Skin epidermis (tissue), 12 donors: Measurements from ENCODE around the gene ADGRG2.

Experiments used
- H3K27ac ChIP-seq, 21 experiments: fragments of 200-600 bp; sonication (generic) in 11 of 21; one replicate each; pipeline ENCODE4 v1.5.0; 2020; ENCODE audit warnings: mild to moderate bottlenecking in 3 of 21, inconsistent platforms in 2 of 21, moderate library complexity in 2 of 21
- H3K4me3 ChIP-seq, 7 experiments: fragments of 200-600 bp; sonication (generic) in 2 of 7; one replicate each; pipeline ENCODE4 v1.5.0; 2020; ENCODE audit warnings: inconsistent platforms in 2 of 7, mild to moderate bottlenecking in 2 of 7, moderate library complexity in 1 of 7

Gene ADGRG2

GRCh38 chrX:18964901-18965300 lies 157.4 kb downstream of the ADGRG2 start:
- no peak overlapping the region for H3K4me3 ChIP-seq
- no peak overlapping the region for H3K27ac ChIP-seq

GRCh38 chrX:18964026-18964425 lies 158.2 kb downstream of the ADGRG2 start:
- Histone ChIP-seq H3K27ac (no peak overlapping the region), H3K4me3 (no peak overlapping the region)

GRCh38 chrX:18962329-18962728 lies 159.9 kb downstream of the ADGRG2 start:
- Histone ChIP-seq H3K4me3 (no peak overlapping the region), H3K27ac (no peak overlapping the region)

GRCh38 chrX:18961686-18962085 lies 160.6 kb downstream of the ADGRG2 start:
- Histone ChIP-seq H3K27ac (no peak overlapping the region), H3K4me3 (no peak overlapping the region)

- H3K4me3 ChIP-seq, result no peak overlapping the region
Measured at GRCh38 chrX:18956303-18957032, 165.8 kb downstream of the ADGRG2 start.

GRCh38 chrX:18955676-18956075 lies 166.6 kb downstream of the ADGRG2 start:
- H3K27ac ChIP-seq, result no peak overlapping the region
- no peak overlapping the region for H3K4me3 ChIP-seq

More at GRCh38 chrX:18956303-18957032, 165.8 kb downstream of the ADGRG2 start:
- H3K27ac ChIP-seq, result no peak overlapping the region

GRCh38 chrX:18951032-18951431 lies 171.2 kb downstream of the ADGRG2 start:
- no peak overlapping the region for H3K27ac ChIP-seq
- no peak overlapping the region for H3K4me3 ChIP-seq

GRCh38 chrX:18949944-18950301 lies 172.3 kb downstream of the ADGRG2 start:
- no peak overlapping the region for H3K4me3 ChIP-seq
- H3K27ac ChIP-seq, result no peak overlapping the region

GRCh38 chrX:18949291-18949943 lies 172.9 kb downstream of the ADGRG2 start:
- Histone ChIP-seq H3K27ac (no peak overlapping the region), H3K4me3 (no peak overlapping the region)

GRCh38 chrX:18946611-18947010 lies 175.7 kb downstream of the ADGRG2 start:
- no peak overlapping the region for H3K27ac ChIP-seq

GRCh38 chrX:18946157-18946556 lies 176.1 kb downstream of the ADGRG2 start:
- Histone ChIP-seq H3K27ac (no peak overlapping the region), H3K4me3 (no peak overlapping the region)

More at GRCh38 chrX:18946611-18947010, 175.7 kb downstream of the ADGRG2 start:
- H3K4me3 ChIP-seq, result no peak overlapping the region

- H3K4me3 ChIP-seq, result no peak overlapping the region
- no peak overlapping the region for H3K27ac ChIP-seq
Measured at GRCh38 chrX:18945483-18945882, 176.8 kb downstream of the ADGRG2 start.

GRCh38 chrX:18944482-18944881 lies 177.8 kb downstream of the ADGRG2 start:
- H3K27ac ChIP-seq, result no peak overlapping the region
- no peak overlapping the region for H3K4me3 ChIP-seq

GRCh38 chrX:18941896-18942295 lies 180.4 kb downstream of the ADGRG2 start:
- no peak overlapping the region for H3K4me3 ChIP-seq
- H3K27ac ChIP-seq, result no peak overlapping the region
